Smooth muscle cell of the coronary artery (primary cell): ENCODE measurements around the gene SMCO3. TPM values are rescaled to one million over a fixed set of nuclear protein-coding genes. Genes with fewer than 3 reads are reported as not detected.

Experiments
- total RNA-seq: library from RNA; depleted of rRNA; stranded (reverse); fragments of >200 nt; gene quantifications from 2 replicates; pipeline ENCODE4 v1.2.3, GENCODE V29; 2014; ENCODE audit warnings: low replicate concordance

The SMCO3 gene
- 0.23 and 1.1 TPM in 2 replicates for total RNA-seq

DNA sequence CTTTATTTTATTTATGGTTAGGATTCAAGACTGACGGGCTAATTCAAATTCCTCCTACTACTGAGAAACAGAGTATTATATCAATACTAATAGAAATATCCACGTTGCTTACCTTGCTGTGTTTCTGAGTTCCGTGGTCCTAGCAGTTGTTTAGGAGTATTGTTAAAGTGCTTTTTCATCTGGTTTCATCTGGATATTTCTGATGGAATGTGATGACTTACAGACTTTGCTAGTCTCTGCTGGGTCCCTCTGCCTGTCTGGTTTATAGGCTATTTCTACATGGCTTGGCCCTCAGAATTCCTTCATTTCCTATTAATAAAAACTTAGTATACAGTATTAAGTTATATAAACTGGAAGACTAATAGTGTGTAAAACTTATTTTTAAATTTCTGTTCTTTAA, at the start of gene SMCO3:
TSS of gene SMCO3 (minus strand) at position 169 of the 400 bp plus-strand sequence. CDS start 7,502 bp downstream, outside the sequence.

DNA sequence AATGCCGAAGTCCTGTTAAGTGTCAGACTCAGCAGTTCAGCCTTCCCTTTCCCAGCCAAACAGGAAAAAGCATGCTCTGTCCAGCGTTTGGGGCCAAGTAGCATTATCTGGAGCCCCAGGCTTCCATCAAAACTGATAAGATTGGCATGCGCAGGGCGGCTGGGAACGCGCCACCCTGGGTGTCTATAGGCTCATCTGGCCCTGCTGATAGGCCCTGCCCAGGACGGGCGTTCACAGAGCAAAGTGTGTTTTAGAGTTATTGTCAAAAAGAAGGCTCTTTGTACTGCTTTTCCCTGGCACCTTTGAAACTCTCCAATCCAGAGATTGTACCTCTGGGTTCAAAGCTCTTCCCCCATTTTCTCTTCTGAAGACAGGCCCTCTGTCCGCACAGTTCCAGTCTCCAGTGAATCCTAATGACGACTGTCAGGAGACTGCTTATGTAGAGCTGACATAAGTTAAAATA, 29.5 kb upstream of the SMCO3 start, which contains the start of gene ART4:
TSS of gene ART4 (minus strand) at position 102 of the 463 bp plus-strand sequence. CDS start 413 bp downstream, outside the sequence.

DNA sequence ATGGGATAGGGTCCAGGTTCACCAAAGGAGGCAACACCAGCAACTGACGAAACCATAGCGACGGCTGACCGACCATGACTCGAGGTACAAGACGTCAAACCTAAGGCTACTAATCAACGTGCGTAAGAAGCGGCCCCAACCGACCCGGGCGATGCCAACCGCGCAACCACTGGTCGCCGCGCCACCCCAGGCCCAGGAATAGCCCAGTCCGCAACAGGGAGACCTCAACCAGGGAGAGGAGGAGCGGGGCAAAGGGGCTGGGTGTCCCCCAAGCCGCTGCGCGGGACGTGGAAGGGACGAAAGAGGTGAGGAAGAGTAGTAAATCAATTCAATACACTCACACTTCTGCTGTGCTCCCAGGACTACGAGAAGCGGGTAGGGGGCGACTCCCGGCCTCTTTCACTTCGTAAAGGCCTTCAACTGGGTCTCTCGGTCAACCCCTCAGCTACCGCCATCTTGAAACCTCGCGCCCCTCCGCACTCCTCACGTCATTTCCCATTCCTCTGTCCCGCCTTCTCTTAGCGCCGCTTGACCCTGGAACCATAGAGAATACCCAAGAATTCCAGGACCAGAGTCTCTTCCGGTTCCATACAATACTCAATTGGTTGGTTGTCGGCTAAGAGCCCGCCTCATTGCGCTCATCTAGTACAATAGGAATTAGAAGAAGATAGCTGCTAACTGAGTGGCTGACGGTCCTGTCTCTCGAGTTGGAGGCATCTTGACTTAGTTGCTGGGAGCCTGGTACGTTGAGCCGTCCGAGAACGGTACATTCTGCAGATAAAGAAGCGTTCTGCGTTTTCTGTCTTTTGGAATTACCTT, 10.8 kb downstream of the SMCO3 start, which contains the start of the genes C12orf60 and WBP11:
TSS of gene C12orf60 (plus strand) at position 660 of the 819 bp plus-strand sequence. CDS start 19,266 bp downstream, outside the sequence.
TSS of gene WBP11 (minus strand) at position 468 of the 819 bp plus-strand sequence. CDS start 2,095 bp downstream, outside the sequence.

Other genes with a start within 250 kb of the SMCO3 start
- gene PLBD1, start 246.3 kb downstream of the SMCO3 start, total RNA-seq, result 0.38 and 1.1 TPM in 2 replicates
- not detected in 2 replicates for gene GUCY2C, start 117.6 kb downstream of the SMCO3 start, total RNA-seq
- gene WBP11, start 10.7 kb downstream of the SMCO3 start, total RNA-seq, result 5.6 and 14.1 TPM in 2 replicates
- 0.23 and 1.3 TPM in 2 replicates for gene C12orf60, start 10.5 kb downstream of the SMCO3 start, total RNA-seq
- 0.82 and 33.4 TPM in 2 replicates for gene ART4, start 29.3 kb upstream of the SMCO3 start, total RNA-seq
- gene MGP, start 71.7 kb upstream of the SMCO3 start, total RNA-seq, result 26.6 and 1,179 TPM in 2 replicates
- gene ERP27, start 124.4 kb upstream of the SMCO3 start, total RNA-seq, result 0.23 TPM in 1 of 2 replicates, not detected in the other
- 3.9 and 78.3 TPM in 2 replicates for gene ARHGDIB, start 147.4 kb upstream of the SMCO3 start, total RNA-seq
- gene PDE6H, start 158.9 kb upstream of the SMCO3 start, total RNA-seq, result not detected in 2 replicates